Suppressor macrophage treated with lipopolysaccharide for 1 hour (primary cell): ENCODE data around the gene INPP5A.
"Not testable (repeated sequence)": the region's sequence is repeated elsewhere in the genome, so short reads cannot be mapped to it uniquely, and the experiment has no call there.

Experiments
- DNase-seq, 3 donors: peaks; one replicate each; pipeline ENCODE4 v3.0.0-alpha.2; 2020 to 2022

INPP5A gene

DNA sequence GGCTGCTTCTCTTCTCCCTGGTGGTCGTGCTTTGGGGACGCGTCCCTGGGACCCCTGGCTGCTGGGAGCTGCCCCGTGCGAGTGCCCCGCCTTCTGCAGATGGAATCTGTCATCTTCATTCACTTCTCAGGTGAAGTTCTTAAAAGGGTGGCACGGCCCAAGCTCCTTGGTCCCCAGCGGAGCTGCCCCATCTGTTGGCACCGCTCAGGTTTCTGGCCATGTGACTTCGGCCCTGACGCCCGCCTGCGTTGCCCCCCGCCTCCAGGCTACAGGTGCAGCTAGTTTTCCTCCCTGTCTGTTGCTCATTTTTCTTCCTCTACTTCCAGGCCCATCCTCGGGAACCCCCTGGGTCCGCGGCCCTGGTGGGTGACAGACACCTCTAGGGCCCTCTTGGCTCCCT lies 255.2 kb downstream of the INPP5A start:
- no peak for DNase-seq

DNA sequence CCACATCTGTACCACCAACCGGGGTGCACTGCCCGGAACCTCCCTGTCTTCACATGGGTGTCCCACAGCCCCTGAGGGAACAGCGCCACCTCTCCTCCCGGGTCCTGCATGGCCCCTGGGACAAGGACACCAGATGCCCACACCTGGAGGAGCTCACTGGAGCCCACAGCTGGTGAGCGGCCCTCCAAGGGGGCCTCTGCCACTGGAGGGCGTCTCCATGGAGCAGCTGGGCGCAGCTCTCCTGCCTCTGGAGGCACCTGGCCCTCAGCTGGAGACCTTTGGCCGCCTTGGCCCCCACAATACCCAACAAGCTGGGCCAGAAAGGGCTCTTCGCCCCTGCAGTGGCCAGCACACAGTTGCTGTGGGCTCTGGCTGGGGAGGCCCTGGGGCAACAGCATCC lies 255.6 kb downstream of the INPP5A start:
- DNase-seq, result no peak

DNA sequence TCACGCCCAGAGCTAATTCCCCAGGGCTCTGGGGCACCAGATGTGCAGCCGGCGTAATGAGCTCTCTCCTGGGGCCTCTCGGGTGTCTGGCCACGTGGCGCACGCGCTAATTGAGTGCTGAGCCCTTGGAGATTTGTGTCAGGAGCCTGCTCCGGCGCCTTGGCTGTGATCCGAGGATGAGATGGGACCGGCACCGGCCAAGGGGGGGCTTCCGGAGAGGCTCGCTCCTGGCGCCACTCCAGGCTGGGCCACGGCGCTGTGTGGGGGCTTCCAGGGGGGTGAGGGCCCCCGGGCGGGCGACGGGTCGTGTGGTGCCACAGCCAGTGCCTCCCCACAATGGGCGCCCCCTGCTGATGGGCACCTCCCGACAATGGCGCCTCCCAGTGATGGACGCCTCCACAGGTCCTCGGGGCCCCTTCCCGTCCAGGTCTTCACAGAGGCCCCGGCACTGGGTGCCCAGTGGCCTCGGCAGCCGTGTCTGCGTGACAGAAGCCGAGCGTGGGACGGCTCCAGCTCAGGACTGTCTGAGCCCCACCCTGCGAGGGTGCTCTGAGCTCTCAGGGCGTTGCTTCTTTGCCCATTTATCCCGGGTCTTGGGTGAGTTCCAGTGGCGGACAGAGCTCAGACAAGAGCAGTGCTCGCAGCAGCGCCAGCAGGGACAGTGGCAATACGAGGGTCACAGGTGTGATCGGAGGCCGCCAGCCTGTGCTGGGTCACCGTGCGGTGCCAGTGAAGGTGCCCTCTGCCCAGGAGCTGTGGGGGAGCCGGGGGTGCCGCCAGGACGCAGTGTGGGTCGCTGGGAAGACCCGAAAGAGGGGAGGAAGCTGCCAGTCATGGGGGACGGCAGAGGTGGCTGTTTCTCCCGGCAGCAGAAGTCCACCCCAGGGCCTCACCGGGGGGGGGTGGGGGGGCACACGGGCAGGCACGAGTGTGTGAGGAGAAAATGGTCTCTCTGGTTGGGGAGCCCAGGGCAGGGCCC lies 256.6 kb downstream of the INPP5A start:
- no peak for DNase-seq

DNA sequence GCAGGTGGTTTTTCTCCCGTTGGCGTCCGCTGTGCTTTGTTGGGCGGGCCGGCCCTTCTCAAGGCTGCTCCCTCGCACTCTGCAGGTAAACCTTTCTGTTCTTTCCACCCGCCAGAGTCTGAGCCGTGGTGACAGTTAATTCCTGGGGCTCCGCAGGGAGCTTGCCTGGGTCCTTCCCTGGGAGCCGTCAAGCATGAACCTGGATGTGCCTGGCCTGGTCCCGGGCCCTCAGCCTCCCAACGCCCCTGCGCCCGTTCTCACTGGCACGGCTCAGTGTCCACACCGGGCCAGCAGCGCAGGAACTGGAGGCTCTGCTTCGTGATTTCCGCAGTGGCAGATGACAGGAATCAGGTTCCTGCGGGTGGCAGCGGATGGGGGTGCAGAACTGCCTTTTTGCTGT lies 259.3 kb downstream of the INPP5A start:
- no peak for DNase-seq

DNA sequence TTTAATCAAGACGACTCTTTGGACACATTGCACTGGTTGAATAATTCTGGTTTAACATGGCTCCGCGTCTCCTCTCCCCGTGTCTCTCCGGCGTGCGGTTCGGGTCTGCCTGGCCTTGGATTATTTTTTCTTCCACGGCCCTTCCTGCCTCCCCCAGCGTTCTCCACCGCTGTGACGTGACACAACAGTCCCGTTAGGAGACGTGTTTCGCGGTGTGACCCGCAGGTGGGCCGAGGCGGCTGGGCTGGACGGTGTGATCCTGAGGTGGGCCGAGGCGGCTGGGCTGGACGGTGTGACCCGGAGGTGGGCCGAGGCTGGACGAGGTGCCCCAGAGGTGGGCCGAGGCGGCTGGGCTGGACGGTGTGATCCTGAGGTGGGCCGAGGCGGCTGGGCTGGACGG lies 260.4 kb downstream of the INPP5A start:
- not testable (repeated sequence) for DNase-seq

DNA sequence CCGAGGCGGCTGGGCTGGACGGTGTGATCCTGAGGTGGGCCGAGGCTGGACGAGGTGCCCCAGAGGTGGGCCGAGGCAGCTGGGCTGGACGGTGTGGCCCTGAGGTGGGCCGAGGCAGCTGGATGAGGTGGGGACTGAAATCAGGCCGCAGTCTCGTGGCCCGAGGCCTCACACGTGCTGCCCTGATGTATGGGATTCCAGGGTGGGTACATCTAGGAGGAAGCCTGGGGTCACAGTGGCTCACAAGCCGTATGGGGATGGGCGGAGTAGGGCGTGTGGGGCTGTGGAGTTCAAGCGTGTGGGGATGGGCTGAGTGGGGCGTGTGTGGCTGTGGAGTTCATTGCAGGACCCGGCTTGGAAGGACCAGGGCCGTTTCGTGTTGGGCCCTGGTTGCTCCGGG lies 260.8 kb downstream of the INPP5A start:
- no peak for DNase-seq

DNA sequence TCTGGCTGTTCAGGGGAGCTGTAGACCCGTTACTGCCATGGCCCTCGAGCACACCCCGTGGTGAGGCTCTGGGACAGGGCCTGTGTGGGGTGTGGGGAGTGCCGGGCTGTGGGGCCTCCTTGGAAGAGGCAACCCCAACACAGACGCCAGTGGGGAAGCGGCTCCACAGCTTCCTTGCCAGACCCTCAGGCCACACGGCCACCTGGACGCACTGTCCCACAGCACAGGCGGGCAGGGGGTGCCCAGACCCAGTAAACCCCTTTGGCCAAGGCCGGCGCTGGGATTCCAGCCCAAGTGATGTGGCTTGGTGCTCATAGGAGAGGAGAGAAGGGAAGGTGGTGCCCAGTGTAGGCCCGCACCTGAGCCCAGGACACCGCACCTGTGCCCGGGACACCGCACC lies 261.3 kb downstream of the INPP5A start:
- DNase-seq, result no peak

DNA sequence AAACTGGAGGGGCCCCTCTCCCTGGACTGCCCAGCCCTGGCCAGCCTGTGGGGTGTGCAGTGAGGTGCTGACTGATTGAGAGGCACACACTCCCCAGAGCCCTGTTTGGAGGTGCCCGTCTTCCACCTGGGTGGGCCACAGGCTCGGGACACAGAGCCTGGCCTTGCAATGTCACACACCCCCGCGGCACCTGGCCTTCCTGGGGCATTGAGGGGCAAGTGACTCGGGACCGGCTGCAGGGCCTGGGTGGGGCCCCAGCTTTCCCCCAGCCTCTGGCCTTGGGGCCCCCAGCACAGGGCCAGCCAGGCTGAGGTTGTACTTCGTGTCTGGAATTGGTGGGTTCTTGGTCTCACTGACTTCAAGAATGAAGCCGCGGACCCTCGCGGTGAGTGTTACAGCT lies 262.3 kb downstream of the INPP5A start:
- DNase-seq, result no peak

DNA sequence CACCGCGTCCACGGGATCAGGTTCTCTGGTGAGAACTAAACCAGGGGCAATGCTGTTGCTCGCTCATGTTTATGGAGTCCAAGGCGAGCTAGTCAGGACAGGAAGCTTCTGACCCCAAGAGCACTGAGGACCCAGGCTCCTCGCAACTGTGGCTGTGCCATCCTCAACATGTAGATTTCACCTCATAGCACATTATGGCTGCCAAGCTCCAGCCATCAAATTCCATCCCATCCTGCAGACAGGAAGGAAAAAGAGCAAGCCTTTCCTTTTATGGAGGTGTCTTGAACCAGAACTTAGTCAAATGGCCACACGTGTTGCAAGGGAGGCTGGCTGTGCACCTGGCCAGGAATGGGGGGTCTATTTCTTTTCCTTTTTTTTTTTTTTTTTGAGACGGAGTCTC lies 264.5 kb downstream of the INPP5A start:
- DNase-seq, result no peak

DNA sequence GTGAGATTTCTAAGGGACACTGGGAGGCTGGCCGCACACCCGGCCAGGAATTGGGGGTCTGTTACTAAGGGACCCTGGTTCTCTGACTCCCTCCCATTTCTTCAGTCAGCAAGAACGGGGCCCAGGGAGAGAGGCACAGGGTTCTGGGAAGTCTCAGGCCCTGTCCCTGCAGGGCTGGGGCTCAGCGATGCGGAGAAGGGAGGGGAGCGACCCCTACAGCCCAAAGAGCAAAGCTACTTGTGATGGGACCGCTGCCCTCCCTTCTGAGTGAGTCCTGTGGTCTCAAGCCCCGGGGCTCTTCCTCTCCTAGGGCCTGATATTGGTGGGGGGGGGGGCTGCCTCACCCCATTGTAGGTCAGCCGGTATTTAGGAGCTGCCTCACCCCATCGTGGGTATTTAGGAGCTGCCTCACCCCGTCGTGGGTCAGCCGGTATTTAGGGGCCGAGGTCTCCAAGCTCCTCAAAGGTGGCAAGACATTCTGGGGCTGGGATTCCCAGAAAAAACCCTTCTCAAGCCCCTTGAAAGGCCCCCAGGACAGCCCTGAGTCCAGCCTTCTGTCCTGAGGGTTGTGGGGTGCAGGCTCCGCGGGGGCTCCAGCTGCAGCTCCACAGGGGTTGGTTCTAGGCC lies 265.2 kb downstream of the INPP5A start:
- no peak for DNase-seq

DNA sequence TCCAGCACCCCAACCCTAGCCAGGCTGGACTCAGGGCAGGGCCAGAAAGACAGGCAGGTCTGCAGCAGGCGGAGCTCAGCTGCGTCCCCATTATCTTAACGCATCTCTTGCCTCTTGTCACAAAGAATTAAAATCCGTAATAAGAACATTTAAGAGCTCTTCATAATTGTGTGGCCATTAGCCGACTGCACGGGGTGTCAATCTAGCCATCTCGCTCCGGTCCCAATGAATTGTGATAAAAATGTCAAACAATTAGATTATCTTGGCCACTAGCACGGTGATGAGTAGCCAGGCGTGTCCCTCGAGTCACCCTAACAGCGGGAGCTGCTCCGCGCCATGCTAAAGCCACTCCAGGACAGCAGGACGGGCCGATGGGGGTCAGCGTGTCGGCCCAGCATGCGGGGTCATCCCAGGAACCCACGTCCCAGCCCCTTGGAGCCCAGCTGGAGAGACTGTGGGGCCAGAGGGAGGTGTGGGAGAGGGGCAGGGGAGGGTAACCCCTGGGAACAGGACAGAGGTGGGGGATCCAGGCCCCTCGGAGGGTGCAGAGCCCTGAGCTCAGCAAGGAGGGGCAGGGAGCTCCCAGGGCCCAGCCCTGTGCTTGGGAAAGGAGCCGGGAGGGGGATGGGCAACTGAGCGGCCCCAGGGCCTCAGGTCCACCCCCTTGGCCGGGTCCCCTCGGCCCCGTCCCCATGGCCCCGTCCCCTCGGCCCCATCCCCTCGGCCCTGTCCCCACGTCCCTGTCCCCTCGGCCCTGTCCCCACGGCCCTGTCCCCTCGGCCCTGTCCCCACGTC lies 266.0 kb downstream of the INPP5A start:
- DNase-seq, result no peak

DNA sequence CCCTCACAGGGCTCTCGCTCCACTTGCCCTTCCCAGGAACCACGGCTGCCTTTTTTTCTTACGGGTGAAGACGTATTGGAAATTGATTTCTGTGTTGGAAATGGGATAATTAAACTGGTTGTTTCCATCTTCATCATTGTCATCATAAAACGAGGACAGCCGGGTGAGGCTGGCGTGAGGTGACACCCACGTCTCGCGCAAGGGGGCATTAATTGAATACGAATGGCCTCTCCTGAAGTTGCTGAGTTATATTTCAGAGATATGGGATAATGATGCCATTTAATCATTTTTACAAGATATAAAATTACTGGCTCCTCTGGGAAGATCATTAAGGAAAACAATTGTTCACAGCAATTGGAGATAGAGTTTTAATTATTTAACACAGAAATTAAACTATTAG lies 266.7 kb downstream of the INPP5A start:
- DNase-seq, result no peak

DNA sequence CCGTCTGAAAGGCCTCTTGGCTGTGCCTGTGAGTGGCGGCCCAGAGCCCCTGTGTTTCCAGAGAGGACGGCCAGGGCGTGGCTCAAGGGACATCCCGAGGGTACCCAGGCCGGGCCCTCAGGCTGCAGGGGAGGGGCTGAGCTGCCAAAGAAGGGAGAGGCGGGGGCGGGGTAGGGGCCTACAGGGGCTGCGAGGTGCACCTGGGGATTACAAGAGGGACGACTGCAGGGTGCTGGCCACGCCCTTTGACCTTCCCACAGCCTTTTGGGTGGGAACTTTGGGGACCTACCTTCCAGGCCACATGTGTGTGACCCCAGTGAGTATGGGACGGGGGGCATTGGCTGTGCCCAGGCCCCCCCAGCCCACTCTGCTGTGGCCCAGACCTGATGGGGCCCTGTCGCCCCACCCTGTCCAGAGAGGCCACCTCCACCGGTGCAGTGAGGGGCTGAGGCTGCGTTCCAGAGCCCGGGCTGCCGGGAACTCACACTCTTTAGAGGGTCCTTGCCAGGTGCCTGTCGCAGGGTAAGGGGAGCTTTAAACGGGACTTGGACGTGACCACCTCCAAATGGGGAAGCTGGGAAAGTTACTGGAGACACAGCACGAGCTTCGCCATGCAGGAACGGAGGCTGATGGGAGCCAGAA lies 267.3 kb downstream of the INPP5A start:
- DNase-seq, result no peak

DNA sequence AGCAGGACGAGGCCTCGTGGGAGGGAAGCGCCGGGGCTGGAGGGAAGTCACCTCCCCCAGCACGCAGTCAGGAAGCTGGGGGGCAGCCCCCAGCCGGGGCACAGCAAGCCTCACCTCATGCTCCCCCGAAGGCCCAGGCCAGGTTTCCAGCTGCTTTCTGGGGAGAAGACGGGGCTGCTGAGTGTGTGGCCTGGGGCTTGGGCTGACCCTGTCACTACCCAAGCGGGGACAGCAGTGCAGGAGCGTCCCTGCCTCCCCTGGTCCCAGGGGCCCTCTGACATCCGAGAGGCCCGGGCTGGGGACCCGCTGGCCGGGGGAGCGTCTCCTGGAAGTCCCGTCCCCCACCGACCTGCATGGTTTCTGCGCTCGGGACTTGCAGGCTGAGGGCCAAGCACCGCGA lies 268.0 kb downstream of the INPP5A start:
- no peak for DNase-seq

DNA sequence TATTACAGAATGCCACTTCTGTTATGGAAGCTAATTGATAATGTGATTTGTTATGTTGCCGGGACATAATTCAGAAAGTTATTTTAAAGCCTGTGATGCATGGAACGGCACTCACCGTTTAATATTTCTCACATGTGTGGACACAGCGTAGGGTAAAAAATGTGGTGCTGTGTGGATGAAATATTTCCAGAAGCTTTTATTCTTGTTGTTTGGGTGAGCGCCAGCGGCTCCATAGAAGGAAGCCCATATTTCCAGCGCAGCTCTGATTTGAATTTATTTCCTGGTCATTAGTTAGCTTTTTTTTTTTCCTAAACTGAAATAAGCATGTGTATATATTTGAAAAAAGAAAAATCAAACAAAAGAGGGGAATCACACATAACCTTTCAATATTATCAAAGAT lies 268.5 kb downstream of the INPP5A start:
- DNase-seq, result no peak

DNA sequence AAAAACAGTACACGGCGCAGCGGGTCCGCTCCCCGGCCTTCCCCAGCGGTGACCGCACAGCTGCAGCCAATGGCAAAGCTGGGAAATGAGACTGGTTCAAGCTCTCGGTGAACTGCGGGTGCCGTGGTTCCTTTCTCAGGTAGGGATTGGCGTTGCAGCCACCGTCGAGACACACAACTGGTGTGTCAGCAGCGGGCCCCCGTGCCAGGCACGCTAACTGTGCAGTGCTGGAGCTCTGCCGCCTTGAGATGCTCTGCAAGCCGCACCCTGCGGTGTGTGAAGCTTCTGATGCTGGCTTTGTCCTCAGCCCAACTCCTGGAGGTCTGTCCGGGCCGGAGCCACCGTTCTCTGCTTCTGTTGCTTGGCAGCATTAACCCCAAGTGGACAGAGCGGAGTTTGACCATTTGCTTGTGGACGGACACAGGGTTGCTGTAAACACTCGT lies 269.0 kb downstream of the INPP5A start:
- no peak for DNase-seq

DNA sequence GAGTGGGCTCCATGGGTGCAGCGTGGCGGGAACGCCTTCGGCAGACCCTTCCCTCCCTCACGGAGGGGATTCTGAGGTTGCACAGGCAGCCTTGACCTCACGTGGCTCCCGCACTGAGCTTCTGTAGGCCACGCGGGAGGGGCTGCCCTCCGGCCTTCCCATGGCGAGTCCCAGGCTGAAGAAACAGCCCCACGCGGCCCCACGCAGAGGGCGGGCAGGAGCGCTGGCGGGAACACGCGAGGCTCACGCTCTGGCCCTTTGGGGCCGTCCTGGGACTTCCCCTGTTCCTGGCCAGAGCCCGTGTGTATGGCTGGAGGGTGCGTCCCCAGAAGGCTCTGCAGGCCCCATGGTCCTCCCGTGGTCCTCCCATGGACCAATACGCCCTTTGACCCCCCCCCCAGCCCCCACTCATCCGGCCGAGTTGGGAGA lies 270.0 kb downstream of the INPP5A start:
- DNase-seq, result no peak

DNA sequence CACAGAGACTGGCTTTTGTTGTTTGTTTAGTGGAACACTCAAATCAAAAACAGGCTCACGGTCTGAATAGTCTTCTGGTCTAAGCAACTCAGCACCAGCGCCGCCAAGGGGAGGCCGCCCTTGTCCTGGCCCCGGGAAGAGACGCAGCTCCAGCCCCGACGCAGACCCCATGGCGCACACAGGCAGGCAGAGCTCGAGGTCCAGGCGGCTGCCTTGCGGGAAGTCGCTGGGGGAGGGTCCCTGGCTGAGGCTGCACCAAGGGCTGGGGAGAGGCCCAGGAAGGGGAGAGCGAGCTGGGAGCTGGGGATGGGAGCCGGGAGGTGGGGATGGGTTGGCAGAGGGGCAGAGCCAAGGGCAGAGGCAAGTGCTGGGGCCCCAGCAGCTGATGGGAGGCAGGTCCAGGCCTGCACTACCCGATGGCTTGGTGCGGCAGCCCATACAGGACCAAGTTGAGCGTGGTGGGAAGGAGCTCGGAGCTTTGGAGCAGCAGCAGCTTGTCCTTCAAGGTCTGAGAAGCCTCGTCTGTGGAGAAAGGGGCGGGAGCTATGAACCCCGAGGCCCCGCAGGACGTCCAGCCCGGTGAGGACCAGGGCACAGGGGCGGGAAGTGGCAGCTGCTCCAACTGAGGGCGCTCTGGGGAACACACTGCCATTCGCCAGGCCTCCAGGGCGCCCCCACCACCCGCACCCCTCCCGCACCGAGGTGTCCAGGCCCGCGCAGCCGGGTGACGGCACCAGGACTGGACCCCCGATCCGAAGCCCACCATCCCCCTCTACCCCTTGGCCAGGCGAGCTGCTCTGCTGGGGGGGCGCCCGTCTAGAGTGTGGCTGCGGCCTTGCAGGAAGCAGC lies 271.0 kb downstream of the INPP5A start:
- no peak for DNase-seq

DNA sequence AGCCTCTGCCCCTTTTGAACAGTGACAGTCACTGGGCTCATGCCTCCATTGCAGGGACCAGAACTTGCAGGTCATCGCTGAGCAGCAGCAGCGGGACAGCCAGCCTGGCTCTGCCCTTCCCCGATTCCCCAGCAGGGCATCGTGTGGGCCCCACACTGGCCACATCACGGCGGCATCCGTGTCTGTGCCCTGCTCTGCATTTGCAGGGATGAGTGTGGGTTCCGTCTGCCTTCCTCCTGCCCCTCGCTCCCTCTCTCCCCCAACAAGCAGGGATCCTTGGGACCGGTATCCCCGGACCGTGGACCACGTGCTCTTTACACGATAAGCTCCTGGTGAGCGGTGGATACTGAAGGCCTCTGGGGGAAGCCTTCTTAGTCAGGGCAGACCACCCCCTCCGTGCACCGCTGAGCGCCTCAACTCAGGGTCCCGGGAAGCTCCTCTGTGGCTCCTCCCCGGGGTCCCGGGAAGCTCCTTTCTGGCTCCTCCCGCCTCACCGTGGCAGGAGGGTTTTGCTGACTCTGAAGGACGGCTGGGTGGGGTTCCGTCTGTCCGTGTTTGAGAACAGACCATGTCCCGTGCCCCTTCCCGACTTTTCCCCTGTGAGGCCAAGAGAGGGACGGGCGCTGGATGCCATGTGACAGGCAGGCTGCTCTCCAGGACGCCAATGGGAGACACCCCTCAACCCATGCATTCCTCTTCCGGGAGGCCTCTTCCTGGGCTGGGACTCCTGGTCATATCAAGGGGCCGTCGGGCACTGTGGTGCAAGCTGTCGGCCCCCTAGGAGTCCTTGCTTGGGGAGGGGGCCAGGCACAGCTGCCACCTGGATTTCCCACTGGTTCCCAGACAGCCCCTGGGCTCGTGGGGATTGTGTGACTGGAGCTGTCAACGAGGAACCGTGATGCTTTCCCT lies 271.9 kb downstream of the INPP5A start:
- DNase-seq, result no peak

DNA sequence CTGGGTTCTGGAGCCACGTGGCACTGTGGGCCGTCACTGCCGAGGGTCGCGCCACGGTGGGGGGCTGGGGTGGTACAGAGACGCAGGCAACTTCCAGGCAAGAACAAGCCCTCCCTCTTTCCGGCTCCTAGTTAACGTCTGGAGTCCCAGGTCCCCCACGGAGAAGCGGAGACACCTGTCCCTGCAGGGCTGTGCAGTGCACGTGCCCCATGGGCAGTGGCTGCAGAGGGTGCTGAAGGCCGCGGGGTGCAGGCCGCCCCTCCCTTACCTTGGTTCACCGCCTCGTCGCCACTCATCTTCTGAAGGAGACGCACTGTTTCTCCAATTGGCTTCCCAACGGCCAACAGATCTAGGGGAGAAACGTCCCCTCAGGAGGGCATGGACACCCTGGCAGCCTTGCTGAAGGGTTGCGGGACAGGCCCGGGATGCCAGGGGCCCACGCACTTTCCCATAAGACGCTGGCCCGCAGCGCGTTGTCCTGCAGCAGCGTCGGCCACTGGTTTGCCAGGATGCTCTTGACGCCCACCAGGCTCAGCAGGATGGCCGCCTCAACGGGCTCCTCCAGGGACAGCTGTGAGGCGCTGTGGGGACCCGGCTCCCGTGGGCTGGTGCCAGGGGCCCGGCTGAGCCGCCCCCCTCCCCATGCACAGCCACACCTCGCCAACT lies 272.7 kb downstream of the INPP5A start:
- no peak for DNase-seq
